Subcutaneous abdominal adipose tissue (tissue), 5 donors: ENCODE measurements around the gene SLCO2A1.
A peak's percentile ranks its signal among the peaks of the same experiment; 100 is the strongest.

Experiments used
- H3K27ac ChIP-seq: one replicate; pipeline ENCODE4 v1.7.0; 2013; ENCODE audit warnings: low read depth, mild to moderate bottlenecking, inconsistent platforms, low read length, moderate library complexity
- H3K27me3 ChIP-seq, 5 donors: one replicate each; pipeline ENCODE4 v1.7.0; 2013; ENCODE audit warnings: low read length in 5 of 5, inconsistent platforms in 1 of 5; ENCODE audit not compliant: control insufficient read depth in 5 of 5, insufficient read depth in 4 of 5
- H3K36me3 ChIP-seq, 5 donors: one replicate each; pipeline ENCODE4 v1.7.0; 2013; ENCODE audit warnings: low read length in 5 of 5; ENCODE audit not compliant: control insufficient read depth in 5 of 5, insufficient read depth in 5 of 5
- H3K4me1 ChIP-seq, 5 donors: one replicate each; pipeline ENCODE4 v1.7.0; 2013; ENCODE audit warnings: low read length in 5 of 5, mild to moderate bottlenecking in 3 of 5, moderate library complexity in 1 of 5; ENCODE audit not compliant: control insufficient read depth in 5 of 5, insufficient read depth in 5 of 5
- H3K4me3 ChIP-seq, 5 donors: one replicate each; pipeline ENCODE4 v1.7.0; 2013; ENCODE audit warnings: low read length in 5 of 5, low read depth in 1 of 5
- H3K9ac ChIP-seq, 5 donors: one replicate each; pipeline ENCODE4 v1.7.0; 2013; ENCODE audit warnings: low read length in 5 of 5, mild to moderate bottlenecking in 4 of 5, moderate library complexity in 3 of 5
- H3K9me3 ChIP-seq, 5 donors: one replicate each; pipeline ENCODE4 v1.7.0; 2013; ENCODE audit warnings: low read length in 5 of 5; ENCODE audit not compliant: control insufficient read depth in 5 of 5
- donor health status: healthy.
- donor health status: healthy.
- donor health status: healthy.
- donor health status: healthy.
- donor health status: healthy.

Gene SLCO2A1

DNA sequence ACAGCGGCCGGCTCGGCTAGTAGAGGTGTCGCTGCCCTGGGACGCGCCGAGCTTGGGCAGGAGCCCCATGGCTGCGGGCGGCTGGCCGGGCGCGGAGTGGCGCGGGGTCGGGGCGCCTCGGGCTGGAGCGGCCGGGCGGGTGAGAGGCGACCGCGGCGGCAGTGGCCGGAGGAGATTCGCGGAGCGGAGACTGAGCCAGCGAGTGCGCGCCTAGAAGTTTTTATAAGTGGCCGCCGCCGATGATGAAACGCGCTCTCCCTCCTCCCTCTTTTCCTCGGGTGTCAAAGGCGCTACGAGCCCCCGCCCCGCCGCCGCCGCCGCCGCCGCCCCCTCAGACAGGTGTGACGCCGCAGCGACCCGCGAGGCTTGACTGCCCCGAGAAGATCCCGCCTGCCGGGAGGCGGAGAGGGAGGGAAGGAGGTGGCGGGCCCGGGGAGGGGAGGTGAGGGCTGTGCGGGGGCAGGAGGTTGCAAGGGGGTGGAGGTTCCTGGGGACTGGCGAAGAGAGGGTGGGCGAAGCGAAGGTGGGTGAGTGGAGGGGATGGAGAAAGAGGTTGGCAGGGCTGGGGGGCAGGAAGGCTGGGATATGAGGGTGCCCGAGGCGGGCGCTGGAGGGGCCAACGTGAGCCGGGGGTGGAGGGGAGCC lies at the start of gene SLCO2A1:
TSS of gene SLCO2A1 (minus strand) at position 192 of the 645 bp plus-strand sequence. CDS start at position 69, 123 bp downstream.
- H3K27me3 ChIP-seq: peaks cover 5 to 12% (median 10%) of the 10 kb centered on the region in 5 donors
- H3K27ac ChIP-seq: no peak within 1 kb of the TSS
- H3K36me3 ChIP-seq: no peaks in the 10 kb centered on the region
- H3K9ac ChIP-seq: peak within 1 kb of the TSS in 4 of 5 donors; percentile 34 to 56 (median 45)
- peak within 1 kb of the TSS; percentile 19 to 67 (median 64) for H3K4me3 ChIP-seq
- H3K9me3 ChIP-seq: no peaks in the 10 kb centered on the region
- H3K4me1 ChIP-seq: peaks cover 2 to 15% (median 12%) of the 10 kb centered on the region in 5 donors

DNA sequence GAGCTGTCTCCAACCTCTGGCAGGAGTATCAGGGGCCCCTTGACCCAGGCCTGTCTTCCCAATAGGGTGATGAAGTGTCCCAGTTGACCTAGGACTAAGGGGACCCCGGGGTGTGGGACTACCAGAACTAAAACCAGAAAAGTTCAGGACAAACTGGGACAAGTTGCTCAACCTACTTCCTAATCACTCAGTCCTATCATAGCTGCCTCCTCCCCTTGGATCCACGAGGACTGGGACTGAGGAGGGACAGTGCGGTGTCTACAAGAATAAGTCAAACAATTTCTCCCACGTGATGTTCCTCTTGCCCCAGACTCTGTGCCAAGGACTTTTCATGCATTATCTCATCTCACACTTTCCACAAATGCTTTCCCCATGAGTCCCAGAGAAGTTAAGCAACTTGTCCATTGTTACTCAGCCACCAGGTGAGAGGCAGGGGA lies 49.4 kb upstream of the SLCO2A1 start:
- H3K4me3 ChIP-seq: no peak overlapping the region
- H3K27me3 ChIP-seq: peaks cover 0 to 2% (median 0%) of the 10 kb centered on the region in 5 donors
- H3K27ac ChIP-seq: peak overlapping the region; percentile 84
- no peaks in the 10 kb centered on the region for H3K36me3 ChIP-seq
- H3K9ac ChIP-seq: peak overlapping the region in 1 of 5 donors; percentile 37
- H3K9me3 ChIP-seq: peaks cover 3 to 8% (median 7%) of the 10 kb centered on the region in 5 donors
- peaks cover 2 to 24% (median 17%) of the 10 kb centered on the region in 5 donors for H3K4me1 ChIP-seq

DNA sequence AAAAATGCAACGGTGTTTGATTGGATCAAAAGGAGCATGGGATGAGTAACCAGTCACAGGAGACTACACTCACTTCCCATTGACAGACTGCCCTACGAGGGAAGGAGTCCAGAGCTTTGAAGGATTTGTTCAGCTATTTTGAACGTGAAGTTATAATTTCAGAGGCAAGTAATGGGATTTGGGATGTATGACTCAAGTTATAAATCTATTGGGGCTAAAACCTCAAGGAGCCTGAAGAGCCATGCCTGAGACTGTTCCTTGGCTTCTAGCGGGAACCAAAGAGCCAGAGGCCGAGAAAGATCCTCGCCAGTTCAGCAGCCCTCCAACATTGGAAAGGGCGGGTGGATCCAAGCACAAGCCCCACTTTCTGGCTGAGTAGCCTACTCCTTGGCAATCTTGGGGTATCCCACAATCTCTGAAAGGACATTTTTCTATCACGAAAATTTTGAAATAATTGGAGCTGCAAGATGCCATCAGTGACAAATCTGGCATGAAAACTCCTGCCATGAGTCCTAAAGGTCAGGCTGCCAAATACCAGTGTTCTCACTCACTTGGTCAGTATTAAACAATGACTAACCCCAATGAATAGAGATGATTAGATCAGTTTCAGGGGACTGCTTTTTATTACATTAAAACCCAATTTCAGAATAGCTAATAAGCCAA lies 48.6 kb upstream of the SLCO2A1 start:
- Histone ChIP-seq H3K9ac (peak overlapping the region in 1 of 5 donors; percentile 48), H3K36me3 (no peaks in the 10 kb centered on the region), H3K9me3 (peaks cover 3 to 8% (median 7%) of the 10 kb centered on the region in 5 donors), H3K4me1 (peaks cover 2 to 24% (median 17%) of the 10 kb centered on the region in 5 donors), H3K27ac (peak overlapping the region; percentile 84), H3K27me3 (peaks cover 0 to 2% (median 0%) of the 10 kb centered on the region in 5 donors), H3K4me3 (no peak overlapping the region)

DNA sequence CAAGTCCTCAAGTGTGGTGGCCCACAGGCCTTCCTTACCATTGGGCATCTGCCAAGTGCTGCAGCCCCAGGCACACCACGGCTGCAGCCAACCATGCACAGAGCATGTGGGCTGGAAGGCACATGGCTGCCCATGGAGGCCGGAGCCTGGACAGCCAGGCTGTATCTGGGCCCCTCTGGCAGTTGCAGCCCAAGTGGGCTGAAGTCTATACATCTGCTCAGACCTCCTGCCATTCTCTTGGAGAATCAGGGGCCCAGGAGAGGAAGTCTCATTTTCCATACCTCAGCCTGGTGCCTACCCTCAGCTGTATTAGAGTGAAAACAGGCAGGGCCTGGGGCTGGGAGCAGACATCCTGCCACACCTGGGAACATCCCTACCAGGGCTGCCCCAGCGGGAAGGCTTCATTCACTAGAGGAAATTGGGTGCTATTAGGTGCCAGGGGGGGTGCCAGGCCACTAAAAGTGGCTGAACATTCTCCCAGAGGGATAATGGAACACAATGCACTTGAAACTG lies 48.0 kb upstream of the SLCO2A1 start:
- Histone ChIP-seq H3K9ac (no peak overlapping the region), H3K27me3 (peaks cover 0 to 2% (median 0%) of the 10 kb centered on the region in 5 donors), H3K4me3 (no peak overlapping the region), H3K27ac (peak overlapping the region; percentile 84), H3K9me3 (peaks cover 3 to 8% (median 7%) of the 10 kb centered on the region in 5 donors), H3K4me1 (peaks cover 2 to 24% (median 17%) of the 10 kb centered on the region in 5 donors), H3K36me3 (no peaks in the 10 kb centered on the region)

DNA sequence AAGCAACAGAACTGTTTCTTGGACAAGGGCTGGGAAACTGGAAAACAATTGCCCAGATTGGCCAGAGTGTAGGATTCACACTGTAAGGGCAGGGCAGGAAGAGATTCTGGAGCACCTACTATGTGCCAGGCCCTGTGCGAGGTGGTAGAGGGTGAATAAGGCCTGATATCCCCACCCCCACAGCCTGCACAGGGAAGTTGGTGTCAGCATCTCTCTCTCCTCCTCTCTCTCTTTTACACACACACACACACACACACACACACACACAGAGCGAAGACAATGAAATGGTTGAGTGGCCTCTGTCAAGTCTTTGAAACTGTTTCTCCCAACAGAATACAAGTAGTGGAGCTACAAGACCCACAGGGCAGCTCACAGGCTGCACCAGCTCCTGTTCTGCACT lies 47.1 kb upstream of the SLCO2A1 start:
- Histone ChIP-seq H3K4me1 (peaks cover 2 to 24% (median 17%) of the 10 kb centered on the region in 5 donors), H3K27ac (no peak overlapping the region), H3K36me3 (no peaks in the 10 kb centered on the region), H3K4me3 (no peak overlapping the region), H3K27me3 (peaks cover 0 to 2% (median 0%) of the 10 kb centered on the region in 5 donors), H3K9me3 (peaks cover 3 to 8% (median 7%) of the 10 kb centered on the region in 5 donors), H3K9ac (no peak overlapping the region)

DNA sequence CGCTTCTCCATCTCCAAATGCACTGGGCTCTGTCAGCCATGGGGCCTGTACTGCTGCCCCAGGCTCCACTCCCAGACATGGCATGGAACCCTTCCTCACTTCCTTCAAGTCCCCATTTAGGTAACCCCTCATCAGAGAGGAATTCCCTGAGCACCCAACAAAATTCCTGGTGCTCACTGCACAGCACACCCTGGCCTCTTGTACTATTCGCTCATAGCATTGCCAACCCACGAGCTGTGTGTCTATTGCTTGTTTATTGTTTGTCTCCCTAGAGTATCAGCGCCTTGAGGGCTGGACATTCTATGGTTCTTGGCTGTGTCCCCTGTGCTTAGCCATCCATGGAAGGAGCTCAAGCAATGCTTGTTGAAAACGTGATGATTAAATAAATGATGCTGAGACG lies 46.1 kb upstream of the SLCO2A1 start:
- H3K27ac ChIP-seq: no peak overlapping the region
- H3K9me3 ChIP-seq: peaks cover 0 to 2% (median 2%) of the 10 kb centered on the region in 5 donors
- H3K9ac ChIP-seq: no peak overlapping the region
- H3K36me3 ChIP-seq: no peaks in the 10 kb centered on the region
- peaks cover 0 to 2% (median 0%) of the 10 kb centered on the region in 5 donors for H3K27me3 ChIP-seq
- H3K4me3 ChIP-seq: no peak overlapping the region
- peaks cover 2 to 33% (median 24%) of the 10 kb centered on the region in 5 donors for H3K4me1 ChIP-seq

DNA sequence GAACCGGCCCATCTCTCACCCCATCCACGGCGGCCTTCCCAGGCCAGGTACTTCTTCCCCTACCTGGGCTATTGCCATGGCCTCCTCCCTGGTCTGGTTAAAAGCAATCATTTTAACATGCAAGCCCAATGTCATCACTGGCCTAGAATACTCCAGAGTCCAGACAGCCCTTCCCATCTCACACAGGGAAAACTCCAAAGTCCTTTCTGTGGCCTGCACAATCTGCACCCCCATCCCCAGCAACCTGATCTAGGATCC lies 45.8 kb upstream of the SLCO2A1 start:
- H3K36me3 ChIP-seq: no peaks in the 10 kb centered on the region
- H3K27ac ChIP-seq: no peak overlapping the region
- H3K27me3 ChIP-seq: peaks cover 0 to 2% (median 0%) of the 10 kb centered on the region in 5 donors
- peaks cover 2 to 36% (median 27%) of the 10 kb centered on the region in 5 donors for H3K4me1 ChIP-seq
- H3K9ac ChIP-seq: no peak overlapping the region
- H3K4me3 ChIP-seq: no peak overlapping the region
- H3K9me3 ChIP-seq: no peaks in the 10 kb centered on the region

DNA sequence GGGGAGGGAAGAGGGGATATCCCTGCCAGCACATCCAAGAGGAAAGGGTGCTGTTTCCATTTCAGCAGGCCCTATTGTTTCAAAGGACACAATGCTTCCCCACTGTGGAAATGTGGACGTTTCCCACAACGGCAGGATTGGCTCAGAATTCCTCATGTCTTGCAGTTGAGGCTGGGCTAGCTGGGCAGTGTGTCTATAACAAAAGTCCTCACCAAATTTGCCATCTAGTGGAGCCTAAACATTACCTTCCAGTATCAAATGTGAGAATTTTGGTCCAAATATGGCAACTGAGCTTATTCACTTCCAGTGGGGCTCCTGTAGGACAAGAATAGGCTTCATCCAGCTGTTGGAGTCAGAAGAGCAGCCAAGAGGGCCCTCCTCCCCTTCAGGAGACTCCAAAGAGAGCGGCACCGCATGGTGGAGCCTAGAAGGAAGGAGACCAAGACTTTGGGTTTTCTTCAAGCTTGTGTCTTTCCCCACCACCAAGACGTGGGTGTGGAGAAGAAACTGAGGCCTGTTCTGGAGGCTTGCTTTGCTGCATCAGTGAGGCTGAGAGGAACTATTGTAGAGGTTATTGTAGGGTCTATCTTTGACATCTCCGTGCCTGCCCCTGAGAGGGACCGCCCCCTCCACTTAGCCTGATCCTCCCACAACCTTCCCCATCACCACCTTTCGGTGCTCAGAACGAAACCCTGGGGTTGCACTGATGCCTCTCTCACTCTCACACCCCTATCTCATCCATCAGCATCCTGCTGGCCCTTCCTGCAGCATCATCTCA lies 45.3 kb upstream of the SLCO2A1 start:
- no peaks in the 10 kb centered on the region for H3K36me3 ChIP-seq
- H3K4me1 ChIP-seq: peaks cover 2 to 36% (median 27%) of the 10 kb centered on the region in 5 donors
- H3K27ac ChIP-seq: no peak overlapping the region

DNA sequence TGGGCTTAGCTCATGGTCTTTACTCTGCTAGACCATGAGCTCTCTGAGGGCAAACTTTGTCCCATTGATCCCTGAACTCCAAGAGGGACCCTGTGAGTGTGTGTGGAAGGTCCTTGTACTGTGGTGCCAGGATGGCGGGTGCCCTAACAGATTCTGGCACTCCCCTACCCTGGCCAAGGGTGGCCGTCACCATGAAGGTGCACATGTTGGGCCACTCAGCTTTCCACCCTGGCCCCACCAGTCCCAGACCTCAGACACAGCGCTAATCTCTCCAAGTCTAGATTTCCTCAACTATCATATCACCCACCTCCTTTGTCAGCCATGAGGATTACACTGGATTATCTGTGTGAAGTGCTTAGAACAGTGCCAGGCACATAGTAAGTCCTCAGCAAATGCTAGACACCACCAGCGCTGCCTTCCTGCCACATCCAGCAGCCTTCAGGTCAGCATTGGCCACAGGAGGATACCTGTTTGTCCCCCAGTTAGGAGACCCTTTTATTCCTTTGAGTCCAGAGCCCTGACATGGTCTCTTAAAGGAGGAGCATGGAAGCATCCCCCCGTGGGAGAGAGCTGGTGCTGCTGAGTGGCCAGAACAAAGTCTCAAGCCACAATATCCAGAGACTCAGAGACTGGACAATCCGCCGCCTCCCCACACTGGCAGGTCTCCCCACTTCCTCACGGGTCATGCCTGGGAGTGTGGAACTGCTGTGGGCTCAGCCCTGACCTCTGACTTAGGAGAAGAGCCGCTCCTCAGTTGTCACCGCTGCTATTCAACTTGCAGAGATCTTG lies 44.5 kb upstream of the SLCO2A1 start:
- H3K27me3 ChIP-seq: peaks cover 0 to 2% (median 0%) of the 10 kb centered on the region in 5 donors
- no peak overlapping the region for H3K4me3 ChIP-seq
- no peaks in the 10 kb centered on the region for H3K36me3 ChIP-seq
- no peak overlapping the region for H3K27ac ChIP-seq
- no peaks in the 10 kb centered on the region for H3K9me3 ChIP-seq
- H3K4me1 ChIP-seq: peaks cover 2 to 31% (median 27%) of the 10 kb centered on the region in 5 donors
- no peak overlapping the region for H3K9ac ChIP-seq

More for the DNA sequence above, 45.3 kb upstream of the SLCO2A1 start:
- peaks cover 0 to 2% (median 0%) of the 10 kb centered on the region in 5 donors for H3K27me3 ChIP-seq
- H3K9ac ChIP-seq: no peak overlapping the region
- no peak overlapping the region for H3K4me3 ChIP-seq
- H3K9me3 ChIP-seq: no peaks in the 10 kb centered on the region
